Activated CD4-positive, alpha-beta memory T cell treated with anti-CD3 and anti-CD28 coated beads, Interleukin-2, amount 10 ng/mL, durations not matched to agents 7 days and 5 days (primary cell): Measurements from ENCODE around the gene CHADL. TPM values are rescaled to one million over a fixed set of nuclear protein-coding genes. Genes with fewer than 3 reads are reported as not detected.
"Not testable (repeated sequence)": the region's sequence is repeated elsewhere in the genome, so short reads cannot be mapped to it uniquely, and the experiment has no call there.

Experiments
- CTCF ChIA-PET: fragments of 350-600 bp; sonication (Branson Sonifier 250); formaldehyde crosslinking; loops from one replicate; lab custom pipeline; 2021; ENCODE audit warnings: antibody characterized with exemption, inconsistent platforms; lab: Charles Lee
- POLR2A ChIA-PET: fragments of 350-600 bp; sonication (Branson Sonifier 250); formaldehyde crosslinking; loops from one replicate; lab custom pipeline; 2021; ENCODE audit warnings: antibody characterized with exemption; lab: Charles Lee
- DNase-seq: peaks from one replicate; pipeline ENCODE4 v3.0.0-alpha.2; 2020
- H3K27ac Mint-ChIP-seq: one replicate; pipeline ENCODE4 v1.8.0; 2021; ENCODE audit warnings: mild to moderate bottlenecking, mixed read lengths
- H3K27me3 Mint-ChIP-seq: one replicate; pipeline ENCODE4 v1.8.0; 2021; ENCODE audit warnings: mixed read lengths
- H3K36me3 Mint-ChIP-seq: one replicate; pipeline ENCODE4 v1.8.0; 2021; ENCODE audit warnings: low read depth, mixed read lengths
- H3K4me1 Mint-ChIP-seq: one replicate; pipeline ENCODE4 v1.8.0; 2021; ENCODE audit warnings: mixed read lengths
- H3K4me3 Mint-ChIP-seq: one replicate; pipeline ENCODE4 v1.8.0; 2021; ENCODE audit warnings: mild to moderate bottlenecking, mixed read lengths
- H3K9me3 Mint-ChIP-seq: one replicate; pipeline ENCODE4 v1.8.0; 2021; ENCODE audit warnings: mixed read lengths
- total RNA-seq, 2 experiments: library from RNA; stranded (reverse); gene quantifications; one replicate each; pipeline ENCODE4 v1.2.3, GENCODE V29; 2021

CHADL gene
- total RNA-seq, 2 experiments from 2014 or later = 0.18 TPM

- Mint-ChIP-seq H3K4me3 (no peak overlapping the region), H3K36me3 (peaks cover 69% of the 10 kb centered on the region), H3K27me3 (no peaks in the 10 kb centered on the region), H3K4me1 (no peaks in the 10 kb centered on the region), H3K27ac (no peak overlapping the region), H3K9me3 (no peaks in the 10 kb centered on the region)
- CTCF ChIA-PET = no interaction called here
- DNase-seq = no peak
- POLR2A ChIA-PET = no interaction called here
Observed at GRCh38 chr22:41273128-41273527, 32.4 kb upstream of the CHADL start.

DNA sequence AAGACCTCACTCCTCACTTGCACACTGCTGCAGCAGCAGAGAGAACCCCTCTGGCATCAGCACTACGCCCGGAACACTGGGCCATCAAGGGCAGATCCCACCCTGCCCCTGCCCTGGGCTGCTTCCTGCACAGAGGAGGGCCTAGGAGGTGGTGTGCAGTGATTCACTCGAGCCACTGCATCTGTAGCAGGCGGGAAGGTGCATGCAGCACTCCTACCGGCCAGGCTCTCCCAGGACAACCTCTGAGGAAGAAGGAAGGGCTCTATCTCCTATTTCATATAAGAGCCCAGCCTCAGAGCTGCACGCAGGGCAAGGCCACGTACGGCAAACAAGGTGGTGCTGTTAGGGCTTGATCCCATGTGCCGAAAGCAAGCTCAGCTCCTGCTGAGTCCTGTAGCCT is 31.1 kb upstream of the CHADL start:
- no peak overlapping the region for H3K4me3 Mint-ChIP-seq
- H3K4me1 Mint-ChIP-seq = no peaks in the 10 kb centered on the region
- H3K27me3 Mint-ChIP-seq = no peaks in the 10 kb centered on the region
- ChIA-PET CTCF (interaction anchor here (1.3 kb wide), 1 partner anchor 34 kb away, joined by 3 read pairs; no protein-coding TSS in a partner anchor), POLR2A (no interaction called here)
- H3K27ac Mint-ChIP-seq = no peak overlapping the region
- peaks cover 67% of the 10 kb centered on the region for H3K36me3 Mint-ChIP-seq
- no peaks in the 10 kb centered on the region for H3K9me3 Mint-ChIP-seq
- no peak for DNase-seq

GRCh38 chr22:41267958-41268357 is 27.2 kb upstream of the CHADL start:
- H3K36me3 Mint-ChIP-seq = peaks cover 70% of the 10 kb centered on the region
- ChIA-PET CTCF (no interaction called here), POLR2A (no interaction called here)

DNA sequence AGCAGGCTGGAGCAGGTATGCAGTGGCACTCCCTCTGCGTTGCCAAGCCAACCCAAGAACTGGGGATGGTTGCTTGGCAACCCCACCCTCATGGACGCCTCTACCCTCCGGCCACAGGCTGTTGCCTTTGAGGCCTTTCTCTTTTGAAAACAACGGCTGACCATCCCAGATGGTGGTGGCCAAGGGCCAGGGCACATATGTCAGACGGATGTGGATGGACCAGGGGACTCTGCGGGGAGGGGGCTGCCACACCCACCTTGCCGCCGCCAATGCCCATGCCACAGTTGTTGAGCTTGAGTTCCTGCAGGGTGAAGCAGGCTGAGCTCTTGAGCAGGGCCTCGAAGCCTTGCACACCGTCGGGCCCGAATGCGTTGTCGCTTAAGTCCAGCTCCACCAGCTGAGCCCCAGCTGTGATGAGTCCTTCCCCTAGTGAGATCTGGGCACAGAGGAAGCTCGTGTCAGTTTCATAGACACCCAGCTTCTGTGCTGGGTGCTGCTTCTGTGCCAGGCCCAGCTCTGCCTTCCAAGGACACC is 23.7 kb upstream of the CHADL start:
- POLR2A ChIA-PET = interaction anchor here (1.0 to 2.4 kb wide), 3 partner anchors 11 to 39 kb away, joined by 3 to 11 read pairs (median 7); partner anchors contain the start of gene RANGAP1
- Mint-ChIP-seq H3K36me3 (peaks cover 76% of the 10 kb centered on the region), H3K27ac (no peak overlapping the region), H3K4me3 (no peak overlapping the region), H3K27me3 (no peaks in the 10 kb centered on the region), H3K4me1 (peaks cover 1% of the 10 kb centered on the region), H3K9me3 (no peaks in the 10 kb centered on the region)
- DNase-seq = no peak
- CTCF ChIA-PET = interaction anchor here (1.2 kb wide), 1 partner anchor 26 kb away, joined by 3 read pairs; no protein-coding TSS in a partner anchor

More at GRCh38 chr22:41267958-41268357, 27.2 kb upstream of the CHADL start:
- no peak for DNase-seq
- no peaks in the 10 kb centered on the region for H3K9me3 Mint-ChIP-seq
- no peak overlapping the region for H3K27ac Mint-ChIP-seq
- no peaks in the 10 kb centered on the region for H3K27me3 Mint-ChIP-seq
- peaks cover 1% of the 10 kb centered on the region for H3K4me1 Mint-ChIP-seq
- no peak overlapping the region for H3K4me3 Mint-ChIP-seq

GRCh38 chr22:41263704-41264103 is 23.0 kb upstream of the CHADL start:
- no peak overlapping the region for H3K27ac Mint-ChIP-seq
- no peak for DNase-seq
- no peaks in the 10 kb centered on the region for H3K27me3 Mint-ChIP-seq
- no peaks in the 10 kb centered on the region for H3K9me3 Mint-ChIP-seq
- POLR2A ChIA-PET = interaction anchor here (0.5 to 2.4 kb wide), 3 partner anchors 12 to 22 kb away, joined by 3 to 11 read pairs (median 3); partner anchors contain the start of gene RANGAP1
- peaks cover 1% of the 10 kb centered on the region for H3K4me1 Mint-ChIP-seq
- no peak overlapping the region for H3K4me3 Mint-ChIP-seq
- H3K36me3 Mint-ChIP-seq = peaks cover 77% of the 10 kb centered on the region
- CTCF ChIA-PET = interaction anchor here (0.5 kb wide), 1 partner anchor 52 kb away, joined by 3 read pairs; no protein-coding TSS in a partner anchor

GRCh38 chr22:41262250-41262765 is 21.6 kb upstream of the CHADL start:
- Mint-ChIP-seq H3K36me3 (peaks cover 80% of the 10 kb centered on the region), H3K4me1 (peaks cover 1% of the 10 kb centered on the region), H3K27me3 (no peaks in the 10 kb centered on the region), H3K4me3 (no peak overlapping the region), H3K9me3 (no peaks in the 10 kb centered on the region), H3K27ac (no peak overlapping the region)
- no peak for DNase-seq
- ChIA-PET CTCF (no interaction called here), POLR2A (interaction anchor here (2.4 kb wide), 1 partner anchor 13 kb away, joined by 11 read pairs; no protein-coding TSS in a partner anchor)

DNA sequence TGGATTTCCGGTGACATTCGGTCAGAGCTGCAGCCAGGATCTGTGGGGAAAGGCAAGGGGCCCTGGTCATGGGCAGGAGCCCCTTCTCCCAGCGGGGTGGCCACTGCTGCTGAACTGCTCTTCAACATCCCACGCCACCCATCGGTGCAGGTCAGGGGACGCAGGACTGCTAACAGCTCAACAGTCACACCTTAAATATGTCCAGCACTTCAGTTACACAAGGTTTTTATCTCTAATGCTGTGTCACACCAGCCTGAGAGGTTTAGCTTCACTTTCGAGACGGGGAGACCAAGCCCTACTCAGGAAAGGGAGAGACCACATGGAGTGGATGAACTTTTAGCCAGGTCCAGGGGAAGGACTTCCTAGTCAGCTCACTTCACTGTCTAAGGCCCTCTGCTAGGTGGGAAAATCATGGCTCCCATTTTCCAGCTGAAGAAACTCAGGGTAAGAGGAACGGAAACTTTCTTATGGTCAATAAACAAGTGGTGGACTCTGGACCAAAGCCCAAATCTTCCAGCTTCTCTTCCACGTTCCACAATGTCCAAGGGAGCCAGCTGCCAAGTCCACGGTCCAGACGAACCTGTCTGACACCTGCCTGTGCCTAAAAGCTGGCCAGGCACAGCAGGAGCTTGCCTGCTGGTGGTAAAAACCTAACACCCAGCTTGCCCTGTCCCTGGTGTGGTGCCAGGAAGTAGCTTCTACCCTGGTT is 21.0 kb upstream of the CHADL start:
- DNase-seq = no peak
- Mint-ChIP-seq H3K27ac (no peak overlapping the region), H3K4me3 (no peak overlapping the region), H3K9me3 (no peaks in the 10 kb centered on the region), H3K27me3 (no peaks in the 10 kb centered on the region), H3K4me1 (peaks cover 1% of the 10 kb centered on the region), H3K36me3 (peaks cover 82% of the 10 kb centered on the region)
- CTCF ChIA-PET = no interaction called here
- POLR2A ChIA-PET = no interaction called here

DNA sequence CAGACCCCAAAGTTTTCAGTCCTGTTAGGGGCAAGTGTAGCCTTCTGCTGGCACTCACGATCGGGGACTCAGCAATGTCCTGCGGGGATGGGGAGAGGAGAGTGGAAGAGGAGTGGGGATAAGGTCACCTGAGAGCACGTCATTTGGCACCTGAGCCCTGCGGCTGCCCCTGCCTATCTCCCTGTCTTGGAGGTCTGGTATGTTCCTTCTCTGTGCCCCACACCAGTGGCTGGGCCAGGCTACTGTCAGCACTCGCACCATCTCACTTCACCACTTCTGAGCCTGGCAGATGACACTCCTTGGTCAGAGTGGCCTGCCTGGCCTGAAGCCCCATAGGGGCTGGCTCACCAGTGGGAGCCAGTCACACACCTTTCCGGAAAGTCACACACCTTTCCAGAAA is 20.1 kb upstream of the CHADL start:
- POLR2A ChIA-PET = no interaction called here

GRCh38 chr22:41259756-41260155 is 19.0 kb upstream of the CHADL start:
- H3K9me3 Mint-ChIP-seq, CTCF ChIA-PET, H3K27me3 Mint-ChIP-seq, H3K4me3 Mint-ChIP-seq, POLR2A ChIA-PET, DNase-seq, H3K27ac Mint-ChIP-seq, H3K4me1 Mint-ChIP-seq: not testable (repeated sequence)
- H3K36me3 Mint-ChIP-seq = peaks cover 85% of the 10 kb centered on the region

More for the DNA sequence above, 20.1 kb upstream of the CHADL start:
- no peak overlapping the region for H3K27ac Mint-ChIP-seq
- no peaks in the 10 kb centered on the region for H3K27me3 Mint-ChIP-seq
- DNase-seq = no peak
- H3K4me3 Mint-ChIP-seq = no peak overlapping the region
- no peaks in the 10 kb centered on the region for H3K4me1 Mint-ChIP-seq
- no peaks in the 10 kb centered on the region for H3K9me3 Mint-ChIP-seq
- H3K36me3 Mint-ChIP-seq = peaks cover 80% of the 10 kb centered on the region
- CTCF ChIA-PET = no interaction called here

- CTCF ChIA-PET = interaction anchor here (0.8 to 1.8 kb wide), 3 partner anchors 20 to 335 kb away, joined by 3 to 4 read pairs (median 3); no protein-coding TSS in a partner anchor
- POLR2A ChIA-PET = no interaction called here
Observed at GRCh38 chr22:41257696-41258095, 17.0 kb upstream of the CHADL start.

DNA sequence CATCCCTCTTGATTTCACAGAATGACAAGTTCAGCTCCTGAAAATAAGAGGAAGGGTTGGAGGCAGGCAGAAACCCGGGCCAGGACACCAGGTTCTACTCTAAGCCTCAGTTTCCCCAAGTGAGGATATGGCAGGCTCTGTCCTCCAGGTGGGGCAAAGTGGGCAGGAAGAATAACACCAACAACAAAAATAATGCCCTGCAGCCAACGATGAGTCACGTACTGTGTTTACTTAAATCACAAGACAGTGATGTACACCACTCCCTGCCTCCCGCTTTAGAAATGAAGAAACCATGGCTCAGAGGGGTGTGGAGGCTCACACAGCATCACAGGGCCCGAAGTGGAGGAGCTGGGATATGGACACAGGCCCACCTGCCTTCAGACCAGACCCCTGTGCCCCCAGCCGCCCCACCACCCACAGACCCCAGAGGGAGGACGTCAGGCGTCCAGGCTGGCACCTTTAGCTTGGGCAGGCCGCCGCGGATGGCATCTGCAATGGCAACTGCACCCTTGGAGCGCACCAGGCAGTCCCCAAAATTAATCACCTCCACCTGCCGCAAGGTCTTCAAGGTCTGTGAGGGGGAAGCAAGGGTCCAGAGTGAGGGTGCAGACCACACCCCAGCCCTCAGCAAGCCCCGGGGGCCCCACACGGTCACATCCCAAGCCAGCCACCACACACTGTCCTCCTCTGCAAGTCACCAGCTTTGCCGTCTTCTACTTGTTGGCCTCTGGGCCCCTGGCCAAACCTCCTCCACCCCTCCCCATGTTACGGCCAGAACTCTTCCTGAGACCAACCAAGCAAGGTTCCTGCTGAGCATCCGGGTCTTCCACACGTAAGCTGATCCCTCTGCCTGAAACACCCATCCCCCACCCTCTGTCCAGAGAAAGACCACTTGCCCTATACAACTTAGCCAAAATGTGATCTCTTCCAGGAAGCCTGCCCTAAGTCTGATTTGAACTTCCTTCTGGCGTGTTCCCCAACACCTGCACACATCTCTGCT is 15.8 kb upstream of the CHADL start:
- Mint-ChIP-seq H3K36me3 (peaks cover 81% of the 10 kb centered on the region), H3K27ac (no peak overlapping the region), H3K4me3 (no peak overlapping the region), H3K4me1 (no peaks in the 10 kb centered on the region), H3K27me3 (no peaks in the 10 kb centered on the region), H3K9me3 (no peaks in the 10 kb centered on the region)
- DNase-seq = no peak
- ChIA-PET POLR2A (interaction anchor here (0.9 kb wide), 1 partner anchor 29 kb away, joined by 4 read pairs; the partner anchor contains the start of gene RANGAP1), CTCF (interaction anchor here (1.3 to 1.8 kb wide), 2 partner anchors 19 to 334 kb away, joined by 3 to 4 read pairs; no protein-coding TSS in a partner anchor)

More at GRCh38 chr22:41257696-41258095, 17.0 kb upstream of the CHADL start:
- Mint-ChIP-seq H3K27me3 (no peaks in the 10 kb centered on the region), H3K27ac (no peak overlapping the region), H3K4me1 (no peaks in the 10 kb centered on the region), H3K9me3 (no peaks in the 10 kb centered on the region), H3K4me3 (no peak overlapping the region), H3K36me3 (peaks cover 81% of the 10 kb centered on the region)
- DNase-seq = no peak

GRCh38 chr22:41254230-41254629 is 13.5 kb upstream of the CHADL start:
- no peak overlapping the region for H3K4me3 Mint-ChIP-seq
- H3K4me1 Mint-ChIP-seq = no peaks in the 10 kb centered on the region
- ChIA-PET POLR2A (no interaction called here), CTCF (interaction anchor here (1.1 kb wide), 1 partner anchor 9 kb away, joined by 3 read pairs; no protein-coding TSS in a partner anchor)
- H3K27ac Mint-ChIP-seq = no peak overlapping the region
- no peak for DNase-seq
- H3K27me3 Mint-ChIP-seq = no peaks in the 10 kb centered on the region
- no peaks in the 10 kb centered on the region for H3K9me3 Mint-ChIP-seq
- peaks cover 84% of the 10 kb centered on the region for H3K36me3 Mint-ChIP-seq
